Erythroblast (primary cell): Measurements from ENCODE around the gene UBE2V1.
"Not testable (repeated sequence)": the region's sequence is repeated elsewhere in the genome, so short reads cannot be mapped to it uniquely, and the experiment has no call there.

Experiments
- DNase-seq, 2 experiments: peaks; one replicate each; lab custom pipeline; 2025; lab: John Stamatoyannopoulos, UW
- GATA1 ChIP-seq: IDR thresholded peaks from 2 replicates; pipeline ENCODE4 v1.6.1; 2011; ENCODE audit warnings: low read depth, mild to moderate bottlenecking, control low read depth, low read length, moderate library complexity
- POLR2A ChIP-seq: IDR thresholded peaks from 2 replicates; pipeline ENCODE4 v1.6.1; 2011; ENCODE audit warnings: mild to moderate bottlenecking, low read length

The UBE2V1 gene

GRCh38 chr20:50085146-50085480, 27.8 kb downstream of the UBE2V1 start:
- TF ChIP-seq POLR2A: no peak
- TF ChIP-seq GATA1: no peak
- no peak for DNase-seq

- TF ChIP-seq POLR2A (no peak), GATA1 (no peak)
- no peak for DNase-seq
Measured at GRCh38 chr20:50083034-50083433, 29.9 kb downstream of the UBE2V1 start.

- DNase-seq: not testable (repeated sequence)
Measured at GRCh38 chr20:50082056-50082455, 30.9 kb downstream of the UBE2V1 start.

GRCh38 chr20:50077818-50078601, 34.9 kb downstream of the UBE2V1 start:
- TF ChIP-seq POLR2A (no peak), GATA1 (no peak)
- DNase-seq: no peak

GRCh38 chr20:50073500-50073899, 39.5 kb downstream of the UBE2V1 start:
- TF ChIP-seq POLR2A (no peak), GATA1 (no peak)
- DNase-seq: no peak

- TF ChIP-seq POLR2A (no peak), GATA1 (no peak)
- peak; percentile 81 to 91 for DNase-seq
Measured at GRCh38 chr20:50071039-50071888, 41.7 kb downstream of the UBE2V1 start.

- TF ChIP-seq GATA1: no peak
- no peak for TF ChIP-seq POLR2A
- no peak for DNase-seq
Measured at GRCh38 chr20:50070361-50070760, 42.6 kb downstream of the UBE2V1 start.

- DNase-seq: no peak
Measured at GRCh38 chr20:50068041-50068651, 44.8 kb downstream of the UBE2V1 start.

GRCh38 chr20:50067461-50067860, 45.5 kb downstream of the UBE2V1 start:
- TF ChIP-seq GATA1 (no peak), POLR2A (no peak)
- DNase-seq: no peak

More at GRCh38 chr20:50068041-50068651, 44.8 kb downstream of the UBE2V1 start:
- no peak for TF ChIP-seq POLR2A
- TF ChIP-seq GATA1: no peak

GRCh38 chr20:50067018-50067417, 45.9 kb downstream of the UBE2V1 start:
- no peak for DNase-seq
- TF ChIP-seq GATA1: no peak
- TF ChIP-seq POLR2A: no peak

- TF ChIP-seq GATA1: no peak
- TF ChIP-seq POLR2A: no peak
- no peak for DNase-seq
Measured at GRCh38 chr20:50066161-50066834, 46.7 kb downstream of the UBE2V1 start.

- no peak for DNase-seq
Measured at GRCh38 chr20:50065325-50065615, 47.7 kb downstream of the UBE2V1 start.

GRCh38 chr20:50063763-50064162, 49.2 kb downstream of the UBE2V1 start:
- DNase-seq: not testable (repeated sequence)

More at GRCh38 chr20:50065325-50065615, 47.7 kb downstream of the UBE2V1 start:
- TF ChIP-seq GATA1: no peak
- TF ChIP-seq POLR2A: no peak

- no peak for DNase-seq
- TF ChIP-seq GATA1 (no peak), POLR2A (no peak)
Measured at GRCh38 chr20:50062006-50062838, 50.7 kb downstream of the UBE2V1 start.
